ENCODE data around the gene RPL22L1. TPM values are rescaled to one million over a fixed set of nuclear protein-coding genes. Genes with fewer than 3 reads are reported as not detected.

RPL22L1 gene
- polyA plus RNA-seq, 1 of the 3 experiments (the other 2 are of a cell fraction) = 80.9 TPM

DNA sequence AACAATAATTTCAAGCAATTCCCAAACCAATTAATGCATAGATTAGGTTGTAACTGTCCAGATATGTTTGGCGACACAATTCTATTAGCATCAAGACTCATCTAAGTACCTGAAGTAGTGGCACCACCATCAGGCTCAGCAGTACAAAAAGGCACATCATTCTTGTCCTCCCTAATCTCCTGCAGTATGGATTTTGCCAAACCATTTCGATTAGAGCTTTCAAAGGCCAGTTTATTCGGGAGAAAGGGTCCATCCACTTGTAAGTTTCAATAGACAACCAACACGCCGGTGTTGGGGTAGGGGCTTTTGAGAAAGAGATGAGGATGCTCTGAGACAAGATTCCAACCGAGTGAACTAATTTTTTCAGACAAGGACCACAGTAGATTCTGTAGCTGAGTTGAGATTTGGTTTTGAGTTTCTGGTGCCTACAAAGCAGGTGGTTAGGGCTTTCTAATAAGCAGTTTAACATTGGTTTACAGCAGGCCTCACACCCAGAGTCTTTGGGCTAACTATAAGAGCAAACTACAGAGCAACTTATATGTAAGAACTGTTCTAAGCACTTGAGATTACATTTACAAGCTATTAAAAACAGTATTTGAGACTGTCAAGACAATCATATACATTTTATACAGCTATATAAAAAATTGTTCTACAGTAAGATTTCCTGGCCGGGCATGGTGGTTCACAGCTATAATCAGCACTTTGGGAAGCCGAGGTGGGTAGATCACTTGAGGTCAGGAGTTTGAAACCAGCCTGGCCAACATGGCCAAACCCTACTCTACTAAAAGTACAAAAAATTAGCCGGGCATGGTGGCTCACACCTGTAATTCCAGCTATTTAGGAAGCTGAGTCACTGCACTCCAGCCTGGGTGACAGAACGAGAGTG is 4.5 kb downstream of the RPL22L1 start (continued):
- TF ChIP-seq, protein P1, sequence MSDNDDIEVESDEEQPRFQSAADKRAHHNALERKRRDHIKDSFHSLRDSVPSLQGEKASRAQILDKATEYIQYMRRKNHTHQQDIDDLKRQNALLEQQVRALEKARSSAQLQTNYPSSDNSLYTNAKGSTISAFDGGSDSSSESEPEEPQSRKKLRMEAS (IDR thresholded peaks at IDR 0.05; ENCODE audit: low read depth) = no peak
- TF ChIP-seq, protein P2, sequence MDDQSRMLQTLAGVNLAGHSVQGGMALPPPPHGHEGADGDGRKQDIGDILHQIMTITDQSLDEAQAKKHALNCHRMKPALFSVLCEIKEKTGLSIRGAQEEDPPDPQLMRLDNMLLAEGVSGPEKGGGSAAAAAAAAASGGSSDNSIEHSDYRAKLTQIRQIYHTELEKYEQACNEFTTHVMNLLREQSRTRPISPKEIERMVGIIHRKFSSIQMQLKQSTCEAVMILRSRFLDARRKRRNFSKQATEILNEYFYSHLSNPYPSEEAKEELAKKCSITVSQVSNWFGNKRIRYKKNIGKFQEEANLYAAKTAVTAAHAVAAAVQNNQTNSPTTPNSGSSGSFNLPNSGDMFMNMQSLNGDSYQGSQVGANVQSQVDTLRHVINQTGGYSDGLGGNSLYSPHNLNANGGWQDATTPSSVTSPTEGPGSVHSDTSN (IDR thresholded peaks at IDR 0.05) = 0 out of 2 replicates have a peak, but pooled peaks have one; percentile 5

DNA sequence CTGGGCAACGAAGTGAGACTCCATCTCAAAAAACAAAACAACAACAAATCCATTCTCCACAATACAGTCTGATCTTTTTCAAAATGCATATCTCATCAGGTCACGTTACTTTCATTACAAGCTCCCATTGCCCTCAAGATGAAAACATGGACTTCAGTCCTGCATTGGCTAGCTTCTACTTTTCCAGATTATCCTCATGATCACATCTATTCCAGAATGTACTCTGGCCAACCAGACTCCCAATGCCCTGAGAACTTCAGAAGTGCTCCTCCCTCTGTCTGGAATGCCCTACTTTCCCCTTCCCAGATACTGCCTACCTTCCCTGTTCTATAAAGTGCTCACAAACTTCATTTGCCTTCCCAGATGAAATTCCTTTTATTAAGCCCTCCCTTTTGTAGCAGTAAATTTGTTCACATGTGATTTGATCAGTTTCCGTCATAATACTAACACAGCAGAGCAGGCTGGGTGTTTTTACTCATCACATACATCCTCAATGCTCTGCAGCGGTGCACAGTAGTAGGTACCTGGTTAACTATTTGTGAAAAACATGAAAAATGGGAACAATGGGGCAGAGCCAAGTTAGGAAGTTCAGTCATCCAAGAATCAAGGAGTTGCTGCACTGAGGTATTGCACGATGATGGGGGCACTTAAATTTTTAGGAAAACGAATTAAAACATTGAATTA is 5.3 kb downstream of the RPL22L1 start:
- ChIA-PET POLR2A (no interaction called here), CTCF (interaction anchor here (1.2 to 2.0 kb wide), 6 partner anchors 8 to 508 kb away, joined by 3 to 6 read pairs (median 3); partner anchors contain the start of gene SKIL)
- Histone ChIP-seq H3K4me1 (ENCODE audit: control insufficient read depth in 1 of 2, insufficient read depth in 2 of 2, low read depth in 1 of 2, low read length in 1 of 2) (peaks cover 11 to 13% of the 10 kb centered on the region in 2 experiments; a peak in 3 of 4 replicates), H3K27me3 (ENCODE audit: insufficient read depth) (no peaks in the 10 kb centered on the region), H3F3A (replicated peaks; ENCODE audit: insufficient read depth) (peaks cover 42% of the 10 kb centered on the region), H3K9ac (no peak overlapping the region), H2AFZ (ENCODE audit: low read depth) (no peak overlapping the region), H3K36me3 (replicated peaks in 1 of 2; ENCODE audit: control insufficient read depth in 1 of 2, insufficient read depth in 2 of 2, low read length in 1 of 2) (peaks cover 29 to 30% of the 10 kb centered on the region in 2 experiments), H4K20me1 (ENCODE audit: insufficient read depth) (peaks cover 13% of the 10 kb centered on the region), H3K4me2 (no peak overlapping the region), H3K9me3 (no peaks in the 10 kb centered on the region), H3K79me2 (ENCODE audit: insufficient read depth) (peaks cover 22% of the 10 kb centered on the region), H3K9me2 (no peaks in the 10 kb centered on the region), H3K4me3 (ENCODE audit: low read depth in 2 of 2, low read length in 1 of 2) (no peak overlapping the region), H3K27ac (ENCODE audit: low read depth in 2 of 2, low read length in 1 of 2) (no peak overlapping the region; a peak in 1 of 4 replicates)
- no peak for DNase-seq
- 91% methylated on average over 6 of the region's 6 CpGs for WGBS (ENCODE audit: low lambda C conversion rate)
- TF ChIP-seq JUND (IDR thresholded peaks at IDR 0.05) (peak; percentile 5; the same call in 1 of the 2 replicates), EP300 (IDR thresholded peaks at IDR 0.05; ENCODE audit: borderline replicate concordance in 1 of 2, low read depth in 1 of 2, low read length in 1 of 2) (no peak), POLR2AphosphoS5 (IDR thresholded peaks at IDR 0.05; ENCODE audit: low read depth, low read length) (peak; percentile 7; the same call in 1 of the 2 replicates)
- TF ChIP-seq, protein P3, sequence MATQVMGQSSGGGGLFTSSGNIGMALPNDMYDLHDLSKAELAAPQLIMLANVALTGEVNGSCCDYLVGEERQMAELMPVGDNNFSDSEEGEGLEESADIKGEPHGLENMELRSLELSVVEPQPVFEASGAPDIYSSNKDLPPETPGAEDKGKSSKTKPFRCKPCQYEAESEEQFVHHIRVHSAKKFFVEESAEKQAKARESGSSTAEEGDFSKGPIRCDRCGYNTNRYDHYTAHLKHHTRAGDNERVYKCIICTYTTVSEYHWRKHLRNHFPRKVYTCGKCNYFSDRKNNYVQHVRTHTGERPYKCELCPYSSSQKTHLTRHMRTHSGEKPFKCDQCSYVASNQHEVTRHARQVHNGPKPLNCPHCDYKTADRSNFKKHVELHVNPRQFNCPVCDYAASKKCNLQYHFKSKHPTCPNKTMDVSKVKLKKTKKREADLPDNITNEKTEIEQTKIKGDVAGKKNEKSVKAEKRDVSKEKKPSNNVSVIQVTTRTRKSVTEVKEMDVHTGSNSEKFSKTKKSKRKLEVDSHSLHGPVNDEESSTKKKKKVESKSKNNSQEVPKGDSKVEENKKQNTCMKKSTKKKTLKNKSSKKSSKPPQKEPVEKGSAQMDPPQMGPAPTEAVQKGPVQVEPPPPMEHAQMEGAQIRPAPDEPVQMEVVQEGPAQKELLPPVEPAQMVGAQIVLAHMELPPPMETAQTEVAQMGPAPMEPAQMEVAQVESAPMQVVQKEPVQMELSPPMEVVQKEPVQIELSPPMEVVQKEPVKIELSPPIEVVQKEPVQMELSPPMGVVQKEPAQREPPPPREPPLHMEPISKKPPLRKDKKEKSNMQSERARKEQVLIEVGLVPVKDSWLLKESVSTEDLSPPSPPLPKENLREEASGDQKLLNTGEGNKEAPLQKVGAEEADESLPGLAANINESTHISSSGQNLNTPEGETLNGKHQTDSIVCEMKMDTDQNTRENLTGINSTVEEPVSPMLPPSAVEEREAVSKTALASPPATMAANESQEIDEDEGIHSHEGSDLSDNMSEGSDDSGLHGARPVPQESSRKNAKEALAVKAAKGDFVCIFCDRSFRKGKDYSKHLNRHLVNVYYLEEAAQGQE (IDR thresholded peaks at IDR 0.05; ENCODE audit: low read depth, low read length) = no peak
